Kidney (tissue), 14 donors: ENCODE data around the gene SSBP4. TPM values are rescaled to one million over a fixed set of nuclear protein-coding genes. Genes with fewer than 3 reads are reported as not detected.

Experiments used
- DNase-seq, 5 donors: peaks; one replicate each; pipeline ENCODE4 v3.0.0-alpha.2; 2013 to 2020
- FAIRE-seq: peaks from 2 replicates; lab custom pipeline; 2012; peaks lifted over from hg19 to GRCh38; lab: Jason Lieb, UNC
- H3K27ac ChIP-seq, 2 donors: one replicate each; pipeline ENCODE4 v1.7.0; 2013; ENCODE audit warnings: low read depth in 2 of 2, low read length in 2 of 2, inconsistent platforms in 1 of 2
- H3K27me3 ChIP-seq: one replicate; pipeline ENCODE4 v1.7.1; 2013; ENCODE audit warnings: low read length, inconsistent platforms; ENCODE audit not compliant: control insufficient read depth, insufficient read depth
- H3K36me3 ChIP-seq, 3 donors: one replicate each; pipeline versions ENCODE4 v1.7.0 to v1.7.1; 2013; ENCODE audit warnings: low read length in 3 of 3, control low read depth in 1 of 3, inconsistent platforms in 1 of 3; ENCODE audit not compliant: insufficient read depth in 3 of 3, control insufficient read depth in 2 of 3
- H3K4me1 ChIP-seq, 3 donors: one replicate each; pipeline versions ENCODE4 v1.7.0 to v1.7.1; 2013; ENCODE audit warnings: low read length in 3 of 3, inconsistent platforms in 1 of 3, low read depth in 1 of 3; ENCODE audit not compliant: control insufficient read depth in 2 of 3, insufficient read depth in 2 of 3
- H3K4me3 ChIP-seq, 3 donors: one replicate each; pipeline versions ENCODE4 v1.7.0 to v1.8.1; 2013; ENCODE audit warnings: low read length in 3 of 3, control low read depth in 1 of 3, inconsistent platforms in 1 of 3
- H3K9ac ChIP-seq, 3 donors: one replicate each; pipeline versions ENCODE4 v1.7.0 to v1.7.1; 2013; ENCODE audit warnings: low read length in 3 of 3, control low read depth in 1 of 3, inconsistent platforms in 1 of 3
- H3K9me3 ChIP-seq, 3 donors: one replicate each; pipeline versions ENCODE4 v1.7.0 to v1.7.1; 2013; ENCODE audit warnings: low read length in 3 of 3, control low read depth in 1 of 3, inconsistent platforms in 1 of 3; ENCODE audit not compliant: control insufficient read depth in 2 of 3, insufficient read depth in 1 of 3
- intact Hi-C: fragments of 100-400 bp; cut with DNase I; formaldehyde crosslinking; loops from one replicate; pipeline ENCODE4 v1.11.1; 2022
- polyA plus RNA-seq: library from polyadenylated mRNA; stranded (reverse); fragments of 350-450 nt; fragmentation: Illumina TruSeq; extraction: RNeasy Lipid Tissue Mini Kit (QIAGEN cat#74804); gene quantifications from one replicate; pipeline ENCODE4 v1.2.3, GENCODE V29; 2014; ENCODE audit warnings: low read depth, low replicate concordance; ENCODE audit not compliant: insufficient read depth
- total RNA-seq: library from RNA; stranded (reverse); fragmentation: NEBNext Ultra II Directional; extraction: Animal tissue kit (Norgen Biotek cat#: 25700); gene quantifications from one replicate; pipeline ENCODE4 v1.2.1, GENCODE V29; 2021
- TF ChIP-seq, protein P1 (sequence below): IDR thresholded peaks from 3 replicates; pipeline ENCODE4 v1.5.1; 2012; ENCODE audit warnings: mild to moderate bottlenecking, moderate library complexity, borderline replicate concordance; ENCODE audit not compliant: insufficient read depth; ENCODE audit errors: extremely low read depth
- donor health status: control.
- donor health status: control.
- donor health status: control.
- donor health status: control.
- donor health status: control.
- donor health status: DM: yes; HTN: yes; CAD: no.
- donor health status: Normal renal cell carcinoma (clear cell type).

Gene SSBP4
- total and polyA plus RNA-seq, 2 donors from 2014 or later: 64.9 to 74.9 TPM

DNA sequence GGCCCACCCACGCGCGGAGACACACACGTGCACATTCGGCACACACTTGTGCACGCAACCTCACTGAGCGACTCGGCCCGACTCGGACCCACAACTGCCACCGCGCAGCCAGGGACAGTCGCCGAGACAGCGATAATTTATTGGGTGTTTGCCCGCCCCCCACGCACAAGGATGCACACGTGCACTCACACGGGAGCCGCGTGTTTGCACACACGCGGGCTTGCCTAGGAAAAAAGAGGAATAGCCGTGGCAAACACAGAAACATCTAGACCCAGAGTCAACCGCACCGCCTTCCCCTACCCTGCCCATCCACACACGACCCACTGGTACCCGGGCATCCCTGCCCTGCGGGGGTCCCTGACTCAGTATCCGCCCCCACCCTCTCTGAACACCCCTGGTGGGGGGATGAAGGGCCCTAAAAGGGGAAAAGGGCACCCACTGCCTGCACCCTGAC is 1.1 kb upstream of the SSBP4 start:
- TF ChIP-seq, protein P1, sequence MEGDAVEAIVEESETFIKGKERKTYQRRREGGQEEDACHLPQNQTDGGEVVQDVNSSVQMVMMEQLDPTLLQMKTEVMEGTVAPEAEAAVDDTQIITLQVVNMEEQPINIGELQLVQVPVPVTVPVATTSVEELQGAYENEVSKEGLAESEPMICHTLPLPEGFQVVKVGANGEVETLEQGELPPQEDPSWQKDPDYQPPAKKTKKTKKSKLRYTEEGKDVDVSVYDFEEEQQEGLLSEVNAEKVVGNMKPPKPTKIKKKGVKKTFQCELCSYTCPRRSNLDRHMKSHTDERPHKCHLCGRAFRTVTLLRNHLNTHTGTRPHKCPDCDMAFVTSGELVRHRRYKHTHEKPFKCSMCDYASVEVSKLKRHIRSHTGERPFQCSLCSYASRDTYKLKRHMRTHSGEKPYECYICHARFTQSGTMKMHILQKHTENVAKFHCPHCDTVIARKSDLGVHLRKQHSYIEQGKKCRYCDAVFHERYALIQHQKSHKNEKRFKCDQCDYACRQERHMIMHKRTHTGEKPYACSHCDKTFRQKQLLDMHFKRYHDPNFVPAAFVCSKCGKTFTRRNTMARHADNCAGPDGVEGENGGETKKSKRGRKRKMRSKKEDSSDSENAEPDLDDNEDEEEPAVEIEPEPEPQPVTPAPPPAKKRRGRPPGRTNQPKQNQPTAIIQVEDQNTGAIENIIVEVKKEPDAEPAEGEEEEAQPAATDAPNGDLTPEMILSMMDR: no peak
- peak overlapping the region in 1 of 3 donors; percentile 21 for H3K9ac ChIP-seq
- DNase-seq: peak in 2 of 5 donors; percentile 84 to 89
- no peak for FAIRE-seq
- H3K27me3 ChIP-seq: no peaks in the 10 kb centered on the region
- H3K27ac ChIP-seq: peak overlapping the region; percentile 82 to 95
- H3K4me1 ChIP-seq: peaks cover 3 to 39% (median 11%) of the 10 kb centered on the region in 3 donors
- no peaks in the 10 kb centered on the region for H3K9me3 ChIP-seq
- peak overlapping the region in 2 of 3 donors; percentile 23 to 52 for H3K4me3 ChIP-seq
- intact Hi-C loops: no loop called here
- no peaks in the 10 kb centered on the region for H3K36me3 ChIP-seq

DNA sequence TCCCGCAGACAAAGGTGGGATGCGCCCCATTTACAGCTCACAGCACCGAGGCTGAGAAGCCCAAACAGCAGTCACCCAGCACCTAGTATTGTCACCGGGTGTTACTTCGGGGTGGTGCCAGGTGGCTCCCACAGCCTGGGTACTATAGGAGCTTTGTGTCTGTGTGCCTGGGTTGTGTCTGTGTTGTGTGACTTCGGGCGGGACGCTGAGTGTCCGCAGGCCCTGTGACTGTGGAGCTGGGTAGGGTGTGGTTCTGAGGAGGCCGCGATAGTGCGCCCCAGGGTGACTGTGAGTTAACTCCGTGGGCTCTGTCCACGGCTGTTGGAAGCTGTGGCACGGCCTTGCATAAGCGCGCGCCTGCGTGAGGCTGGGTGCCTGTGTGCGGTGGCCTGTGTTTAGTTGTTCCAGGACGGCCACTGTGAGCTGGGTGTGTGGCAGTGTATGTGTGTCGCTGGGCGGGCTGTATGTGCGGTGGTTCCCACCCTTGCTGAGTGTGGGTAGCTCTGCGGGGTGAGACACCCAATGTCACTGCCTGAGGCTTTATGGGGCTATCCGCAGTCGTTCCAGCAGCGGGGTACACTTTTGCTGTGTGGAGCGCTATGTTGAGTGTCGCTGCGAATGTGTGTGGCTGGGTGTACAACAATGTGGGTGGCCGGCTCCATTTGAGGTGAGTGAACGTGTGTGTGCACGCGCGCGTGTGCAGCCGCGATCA is 559 bp upstream of the SSBP4 start:
- no peaks in the 10 kb centered on the region for H3K36me3 ChIP-seq
- peak overlapping the region; percentile 82 to 95 for H3K27ac ChIP-seq
- H3K4me3 ChIP-seq: peak overlapping the region; percentile 43 to 52 (median 45)
- peak overlapping the region in 2 of 3 donors; percentile 21 to 27 for H3K9ac ChIP-seq
- H3K4me1 ChIP-seq: peaks cover 3 to 41% (median 11%) of the 10 kb centered on the region in 3 donors
- TF ChIP-seq, protein P1: no peak
- no peaks in the 10 kb centered on the region for H3K9me3 ChIP-seq
- DNase-seq (peak in 2 of 5 donors; percentile 86 to 87), FAIRE-seq (no peak)
- intact Hi-C loops: no loop called here
- H3K27me3 ChIP-seq: no peaks in the 10 kb centered on the region

DNA sequence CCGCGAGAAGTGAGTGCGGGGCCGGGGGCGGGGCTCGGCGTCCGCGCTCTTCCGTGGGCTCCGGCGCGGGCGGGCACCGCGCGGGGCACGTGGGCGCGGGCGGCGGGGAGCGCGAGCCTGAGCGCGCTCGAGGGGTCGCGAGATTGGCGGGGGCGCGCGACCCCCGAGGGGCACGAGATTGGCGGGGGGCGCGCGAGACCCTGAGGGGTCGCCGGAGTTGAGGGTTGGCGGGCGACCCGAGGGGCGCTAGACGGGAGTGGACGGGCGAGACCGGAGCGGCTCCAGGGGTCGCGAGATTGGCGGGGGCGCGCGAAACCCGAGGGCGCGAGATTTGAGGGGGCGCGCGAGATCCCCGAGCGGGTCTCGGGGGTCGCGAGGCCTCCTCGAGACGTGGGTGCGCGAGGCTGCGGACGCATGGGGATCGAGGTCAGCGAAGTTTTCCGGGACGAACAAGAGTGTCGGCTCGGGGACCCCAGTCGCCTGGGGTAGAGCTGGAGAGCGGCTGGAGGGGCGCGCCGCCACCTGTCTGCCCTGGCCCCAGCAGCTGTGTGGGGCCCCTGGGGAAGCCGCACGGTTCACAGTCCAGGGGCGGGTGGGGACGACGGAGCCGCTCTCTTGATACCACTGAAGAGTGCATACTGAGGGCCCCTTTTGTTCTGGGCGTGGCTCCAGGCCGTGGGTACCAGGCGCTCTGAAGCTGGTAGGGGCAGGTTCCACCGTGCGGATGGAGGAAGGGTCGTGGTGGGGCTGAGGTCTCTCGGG is 682 bp downstream of the SSBP4 start:
- intact Hi-C loops: no loop called here
- Histone ChIP-seq H3K9ac (peak overlapping the region in 1 of 3 donors; percentile 17), H3K36me3 (no peaks in the 10 kb centered on the region), H3K27me3 (no peaks in the 10 kb centered on the region), H3K4me1 (peaks cover 0 to 38% (median 11%) of the 10 kb centered on the region in 3 donors), H3K27ac (peak overlapping the region; percentile 47 to 67), H3K4me3 (peak overlapping the region; percentile 19 to 59 (median 28)), H3K9me3 (no peaks in the 10 kb centered on the region)
- TF ChIP-seq, protein P1: no peak
- DNase-seq (peak in 3 of 5 donors; percentile 53 to 84 (median 78)), FAIRE-seq (no peak)
